Neural progenitor cell (in vitro differentiated cells): ENCODE data around the gene RNF175.

Experiments
- CTCF ChIP-seq: fragments of 200-600 bp; sonication (generic); IDR thresholded peaks from 2 replicates; pipeline ENCODE4 v1.5.1; 2017; ENCODE audit warnings: antibody characterized with exemption, mild to moderate bottlenecking
- EZH2 ChIP-seq: fragments of 200-600 bp; sonication (generic); IDR thresholded peaks from 2 replicates; pipeline ENCODE4 v1.6.1; 2017; ENCODE audit warnings: antibody characterized with exemption, mild to moderate bottlenecking, moderate library complexity

- TF ChIP-seq EZH2 (no peak), CTCF (no peak)
Observed at GRCh38 chr4:153668647-153669046, 91.2 kb downstream of the RNF175 start.
